CD14-positive monocyte (primary cell): ENCODE results near the gene KLHL7. TPM values are rescaled to one million over a fixed set of nuclear protein-coding genes. Genes with fewer than 3 reads are reported as not detected.

Experiments used
- DNase-seq, 3 donors: peaks; one replicate each; pipeline ENCODE4 v3.0.0-alpha.2; 2011 to 2022
- H2AFZ ChIP-seq: 2 replicates; pipeline ENCODE4 v1.6.0; 2012; ENCODE audit warnings: mild to moderate bottlenecking, low read depth, low read length, inconsistent platforms; ENCODE audit not compliant: insufficient read depth, poor library complexity, severe bottlenecking
- H3K27ac ChIP-seq, 2 donors: 1 replicate in 1 of 2; 2 replicates in 1 of 2; pipeline ENCODE4 v1.5.1; 2012 to 2013; ENCODE audit warnings: low read length in 2 of 2, control low read depth in 1 of 2, inconsistent platforms in 1 of 2, low read depth in 1 of 2, mild to moderate bottlenecking in 1 of 2
- H3K27me3 ChIP-seq, 2 donors: one replicate each; pipeline versions ENCODE4 v1.6.0 to v1.6.1; 2011 to 2013; ENCODE audit warnings: low read length in 2 of 2; ENCODE audit not compliant: control insufficient read depth in 2 of 2, insufficient read depth in 2 of 2
- H3K36me3 ChIP-seq, 2 donors: replicated peaks in 1 of 2; 1 replicate in 1 of 2; 2 replicates in 1 of 2; pipeline versions ENCODE4 v1.5.1 to v1.6.1; 2012 to 2013; ENCODE audit warnings: low read length in 2 of 2, control low read depth in 1 of 2, inconsistent platforms in 1 of 2, mild to moderate bottlenecking in 1 of 2; ENCODE audit not compliant: insufficient read depth in 2 of 2, control insufficient read depth in 1 of 2
- H3K4me1 ChIP-seq, 2 donors: 1 replicate in 1 of 2; 2 replicates in 1 of 2; pipeline versions ENCODE4 v1.5.1 to v1.6.1; 2012 to 2013; ENCODE audit warnings: low read length in 2 of 2, control low read depth in 1 of 2, inconsistent platforms in 1 of 2, mild to moderate bottlenecking in 1 of 2, moderate library complexity in 1 of 2; ENCODE audit not compliant: insufficient read depth in 2 of 2, control insufficient read depth in 1 of 2
- H3K4me2 ChIP-seq: replicated peaks from 2 replicates; pipeline ENCODE3; 2012; ENCODE audit warnings: low read length, moderate library complexity, mild to moderate bottlenecking; ENCODE audit not compliant: poor library complexity, severe bottlenecking; ENCODE audit errors: extremely low read depth
- H3K4me3 ChIP-seq, 3 experiments: fragments of 200-600 bp in 1 of 3; sonication (generic) in 1 of 3; replicated peaks in 1 of 3; 1 replicate in 2 of 3; 2 replicates in 1 of 3; pipeline ENCODE4 v1.5.1; 2011 to 2013; ENCODE audit warnings: low read length in 3 of 3, mild to moderate bottlenecking in 3 of 3, control low read depth in 2 of 3, low read depth in 2 of 3, inconsistent platforms in 1 of 3, moderate library complexity in 1 of 3
- H3K79me2 ChIP-seq: 2 replicates; pipeline ENCODE4 v1.6.0; 2012; ENCODE audit warnings: mild to moderate bottlenecking, control low read depth, inconsistent platforms, low read length, moderate library complexity; ENCODE audit not compliant: insufficient read depth
- H3K9ac ChIP-seq: 2 replicates; pipeline ENCODE4 v1.6.0; 2017; ENCODE audit warnings: low read length, mild to moderate bottlenecking; ENCODE audit not compliant: insufficient read depth, poor library complexity, severe bottlenecking
- H3K9me3 ChIP-seq, 2 donors: replicated peaks in 1 of 2; 1 replicate in 1 of 2; 2 replicates in 1 of 2; pipeline versions ENCODE4 v1.5.1 to v1.6.1; 2012 to 2013; ENCODE audit warnings: low read length in 2 of 2, control low read depth in 1 of 2; ENCODE audit not compliant: control insufficient read depth in 1 of 2, insufficient read depth in 1 of 2
- H4K20me1 ChIP-seq: 2 replicates; pipeline ENCODE4 v1.6.0; 2012; ENCODE audit warnings: mild to moderate bottlenecking, low read length, control low read depth, moderate library complexity; ENCODE audit not compliant: insufficient read depth
- H3K27ac Mint-ChIP-seq, 7 donors: one replicate each; pipeline ENCODE4 v1.8.0; 2020; ENCODE audit warnings: mild to moderate bottlenecking in 7 of 7, mixed read lengths in 7 of 7, moderate library complexity in 6 of 7, inconsistent platforms in 2 of 7
- H3K27me3 Mint-ChIP-seq, 3 donors: one replicate each; pipeline ENCODE4 v1.8.0; 2021 to 2022; ENCODE audit warnings: low read depth in 3 of 3, mild to moderate bottlenecking in 3 of 3, mixed read lengths in 3 of 3, moderate library complexity in 3 of 3, inconsistent platforms in 1 of 3
- H3K36me3 Mint-ChIP-seq, 2 donors: one replicate each; pipeline ENCODE4 v1.8.0; 2020; ENCODE audit warnings: mixed read lengths in 2 of 2, inconsistent platforms in 1 of 2, mild to moderate bottlenecking in 1 of 2
- H3K4me1 Mint-ChIP-seq: one replicate; pipeline ENCODE4 v1.8.0; 2020; ENCODE audit warnings: mild to moderate bottlenecking, mixed read lengths
- H3K4me3 Mint-ChIP-seq, 2 donors: one replicate each; pipeline ENCODE4 v1.8.0; 2020; ENCODE audit warnings: mild to moderate bottlenecking in 2 of 2, mixed read lengths in 2 of 2, moderate library complexity in 1 of 2
- H3K9me3 Mint-ChIP-seq, 7 donors: one replicate each; pipeline ENCODE4 v1.8.0; 2020 to 2022; ENCODE audit warnings: mixed read lengths in 7 of 7, mild to moderate bottlenecking in 6 of 7, moderate library complexity in 6 of 7, inconsistent platforms in 2 of 7
- CTCF ChIP-seq: fragments of 200-600 bp; IDR thresholded peaks from one replicate; pipeline ENCODE4 v1.8.0; 2022; ENCODE audit warnings: antibody characterized with exemption, mild to moderate bottlenecking
- WGBS: methylation state at CpG from one replicate; pipeline ENCODE4 v1.1.5; 2013; ENCODE audit warnings: missing lambda C conversion rate; ENCODE audit not compliant: insufficient coverage; 5-methylcytosine and 5-hydroxymethylcytosine counted together
- intact Hi-C, 2 donors: fragments of 100-400 bp; cut with micrococcal nuclease; formaldehyde crosslinking; loops; one replicate each; pipeline versions ENCODE4 v1.15.0 to v1.15.1; 2023
- polyA plus RNA-seq, 3 donors: library from polyadenylated mRNA; depleted of rRNA in 1 of 3; unstranded in 2 of 3; stranded (reverse) in 1 of 3; fragments of 300-500 nt in 2 of 3; fragments of >200 nt in 1 of 3; fragmentation: Illumina TruSeq in 2 of 3; gene quantifications; 1 replicate in 2 of 3; 2 replicates in 1 of 3; pipeline ENCODE4 v1.2.3, GENCODE V29; 2012 to 2021

The KLHL7 gene
- polyA plus RNA-seq, 3 donors: 15.5 to 21.0 (median 17.4) TPM

- no peak overlapping the region for H3K9ac ChIP-seq
- no peaks in the 10 kb centered on the region for H3K9me3 ChIP-seq
- peaks cover under 1% of the 10 kb centered on the region for H3K79me2 ChIP-seq
- no peak overlapping the region for H3K4me2 ChIP-seq
- 92% methylated on average over 2 of the region's 2 CpGs for WGBS
- Mint-ChIP-seq H3K4me3 (no peak overlapping the region), H3K27me3 (no peaks in the 10 kb centered on the region), H3K27ac (peak overlapping the region in 1 of 7 donors; percentile 14), H3K9me3 (no peaks in the 10 kb centered on the region), H3K36me3 (peaks cover 9% of the 10 kb centered on the region in 2 donors), H3K4me1 (peaks cover 4% of the 10 kb centered on the region)
- H3K27ac ChIP-seq: no peak overlapping the region
- H3K4me1 ChIP-seq: no peaks in the 10 kb centered on the region
- H3K4me3 ChIP-seq: no peak overlapping the region
- H4K20me1 ChIP-seq: peaks cover 20% of the 10 kb centered on the region
- TF ChIP-seq CTCF: no peak
- no peak for DNase-seq
- intact Hi-C loops: no loop called here
- H3K27me3 ChIP-seq: no peaks in the 10 kb centered on the region
- H3K36me3 ChIP-seq: no peaks in the 10 kb centered on the region
- H2AFZ ChIP-seq: no peak overlapping the region
These were observed 10.4 kb downstream of the KLHL7 start for GRCh38 chr7:23115991-23116390.

GRCh38 chr7:23117841-23118240 is 12.3 kb downstream of the KLHL7 start:
- Mint-ChIP-seq H3K36me3 (peaks cover 10 to 16% of the 10 kb centered on the region in 2 donors), H3K4me1 (peaks cover 4% of the 10 kb centered on the region), H3K27ac (no peak overlapping the region), H3K4me3 (no peak overlapping the region), H3K9me3 (no peaks in the 10 kb centered on the region), H3K27me3 (no peaks in the 10 kb centered on the region)
- Histone ChIP-seq H3K36me3 (no peaks in the 10 kb centered on the region), H3K27ac (no peak overlapping the region), H3K9ac (no peak overlapping the region), H2AFZ (no peak overlapping the region), H3K27me3 (no peaks in the 10 kb centered on the region), H3K4me3 (no peak overlapping the region), H3K79me2 (no peaks in the 10 kb centered on the region), H3K4me1 (no peaks in the 10 kb centered on the region), H3K4me2 (no peak overlapping the region), H3K9me3 (no peaks in the 10 kb centered on the region), H4K20me1 (peaks cover 20% of the 10 kb centered on the region)
- intact Hi-C loops: no loop called here
- WGBS: 88% methylated on average over 1 of the region's 2 CpGs
- TF ChIP-seq CTCF: no peak
- DNase-seq: no peak
